HG03521 (cell line): ENCODE data around the gene WDPCP.
"Not testable (repeated sequence)": the region's sequence is repeated elsewhere in the genome, so short reads cannot be mapped to it uniquely, and the experiment has no call there.

ENCODE experiments used
- ATAC-seq: cut with Tn5 transposase; IDR thresholded peaks from one replicate; pipeline ENCODE4 v1.9.1; 2021; ENCODE audit warnings: mild to moderate bottlenecking, moderate library complexity; ENCODE audit not compliant: unreplicated experiment

WDPCP gene

GRCh38 chr2:63124218-63124617 is 464.1 kb downstream of the WDPCP start:
- ATAC-seq = no peak

GRCh38 chr2:63122921-63123320 is 465.4 kb downstream of the WDPCP start:
- no peak for ATAC-seq

GRCh38 chr2:63121055-63121834 is 467.0 kb downstream of the WDPCP start:
- no peak for ATAC-seq

GRCh38 chr2:63118821-63119220 is 469.5 kb downstream of the WDPCP start:
- ATAC-seq = no peak

GRCh38 chr2:63104482-63104881 is 483.8 kb downstream of the WDPCP start:
- no peak for ATAC-seq

GRCh38 chr2:63101954-63102353 is 486.3 kb downstream of the WDPCP start:
- ATAC-seq = no peak

GRCh38 chr2:63099032-63099431 is 489.2 kb downstream of the WDPCP start:
- no peak for ATAC-seq

GRCh38 chr2:63096491-63096890 is 491.8 kb downstream of the WDPCP start:
- no peak for ATAC-seq

GRCh38 chr2:63093502-63093901 is 494.8 kb downstream of the WDPCP start:
- ATAC-seq = no peak

GRCh38 chr2:63092857-63093256 is 495.4 kb downstream of the WDPCP start:
- ATAC-seq = no peak

- no peak for ATAC-seq
These were observed 495.9 kb downstream of the WDPCP start for GRCh38 chr2:63092401-63092800.

- no peak for ATAC-seq
These were observed 501.6 kb downstream of the WDPCP start for GRCh38 chr2:63086687-63087086.

- no peak for ATAC-seq
These were observed 506.9 kb downstream of the WDPCP start for GRCh38 chr2:63081404-63081803.

- ATAC-seq = no peak
These were observed 509.2 kb downstream of the WDPCP start for GRCh38 chr2:63078852-63079606.

GRCh38 chr2:63074399-63074798 is 513.9 kb downstream of the WDPCP start:
- not testable (repeated sequence) for ATAC-seq

- no peak for ATAC-seq
These were observed 514.3 kb downstream of the WDPCP start for GRCh38 chr2:63073994-63074393.

GRCh38 chr2:63071664-63072063 is 516.6 kb downstream of the WDPCP start:
- ATAC-seq = no peak
